K562 (cell line): ENCODE measurements around the gene PHTF2. TPM values are rescaled to one million over a fixed set of nuclear protein-coding genes. Genes with fewer than 3 reads are reported as not detected.

Experiments used
- polyA plus RNA-seq, 8 experiments: library from polyadenylated mRNA; depleted of rRNA in 4 of 8; stranded (reverse) in 5 of 8; unstranded in 3 of 8; fragments of >200 nt; fragmentation: Nextera tagmentation in 2 of 8; fragmentation: Illumina TruSeq in 1 of 8; extraction: Ambion mirVana in 2 of 8; extraction: Trizol in 1 of 8; gene quantifications; 2 replicates each; pipeline versions ENCODE4 v1.2.1 to v1.2.3, GENCODE V29; 2011 to 2014; ENCODE audit warnings: inconsistent platforms in 1 of 8, missing spikeins in 1 of 8
- small RNA-seq: library from RNA; depleted of rRNA; stranded (forward); fragments of <200 nt; gene quantifications from one replicate; pipeline ENCODE3, GENCODE V24; 2014
- total RNA-seq, 7 experiments: library from RNA; depleted of rRNA in 6 of 7; stranded (reverse); fragments of >200 nt in 6 of 7; fragmentation: Illumina TruSeq in 2 of 7; extraction: Trizol in 2 of 7; gene quantifications; 2 replicates each; pipeline versions ENCODE4 v1.2.1 to v1.2.3, GENCODE V29; 2011 to 2021; ENCODE audit warnings: low replicate concordance in 1 of 7

Gene PHTF2
- total and polyA plus RNA-seq, 9 of the 15 experiments (the other 6 are each of a cell fraction or from before 2014, with no cell fraction given), result 17.9 to 43.6 (median 25.4) TPM

Small RNA genes within 50 kb of the gene (small RNA-seq; reads per million reads assigned to genes)
- not detected for gene RF00019

Other genes starting within 250 kb of the PHTF2 start
- gene RSBN1L, start 102.3 kb upstream of the PHTF2 start, total RNA-seq (2014; rRNA removed), result 16.6 and 20.1 TPM in 2 replicates
- 33.2 and 33.8 TPM in 2 replicates for gene RSBN1L, start 102.3 kb upstream of the PHTF2 start, total RNA-seq (2014; rRNA removed; fragmentation: Illumina TruSeq; extraction: Trizol)
- gene RSBN1L, start 102.3 kb upstream of the PHTF2 start, total RNA-seq (2015; rRNA removed; fragmentation: Illumina TruSeq; extraction: Trizol), result 29.1 and 35.2 TPM in 2 replicates
- gene RSBN1L, start 102.3 kb upstream of the PHTF2 start, total RNA-seq (2021), result 19.0 and 22.8 TPM in 2 replicates
- gene RSBN1L, start 102.3 kb upstream of the PHTF2 start, polyA plus RNA-seq (2011; rRNA removed), result 19.5 and 20.1 TPM in 2 replicates
- 28.4 and 33.2 TPM in 2 replicates for gene RSBN1L, start 102.3 kb upstream of the PHTF2 start, polyA plus RNA-seq (2014; fragmentation: Illumina TruSeq; extraction: Trizol)
- 1 to 10 TPM; 6.2 to 8.3 TPM for gene RSBN1L, start 102.3 kb upstream of the PHTF2 start, polyA plus RNA-seq (2014; fragmentation: Nextera tagmentation; extraction: Ambion mirVana)
- gene RSBN1L, start 102.3 kb upstream of the PHTF2 start, polyA plus RNA-seq (2014; rRNA removed), result 13.8 and 16.7 TPM in 2 replicates
- 12.5 TPM in 2 replicates for gene TMEM60, start 339 bp upstream of the PHTF2 start, total RNA-seq (2014; rRNA removed)
- gene TMEM60, start 339 bp upstream of the PHTF2 start, total RNA-seq (2014; rRNA removed; fragmentation: Illumina TruSeq; extraction: Trizol), result 38.4 and 48.7 TPM in 2 replicates
- gene TMEM60, start 339 bp upstream of the PHTF2 start, total RNA-seq (2015; rRNA removed; fragmentation: Illumina TruSeq; extraction: Trizol), result 30.1 and 38.4 TPM in 2 replicates
- gene TMEM60, start 339 bp upstream of the PHTF2 start, total RNA-seq (2021), result 23.6 and 24.3 TPM in 2 replicates
- gene TMEM60, start 339 bp upstream of the PHTF2 start, polyA plus RNA-seq (2011; rRNA removed), result 45.5 and 66.0 TPM in 2 replicates
- gene TMEM60, start 339 bp upstream of the PHTF2 start, polyA plus RNA-seq (2014; fragmentation: Illumina TruSeq; extraction: Trizol), result 28.3 and 31.1 TPM in 2 replicates
- gene TMEM60, start 339 bp upstream of the PHTF2 start, polyA plus RNA-seq (2014; fragmentation: Nextera tagmentation; extraction: Ambion mirVana), result 100 to 1,000 TPM; 136 to 140 TPM
- gene TMEM60, start 339 bp upstream of the PHTF2 start, polyA plus RNA-seq (2014; rRNA removed), result 36.9 and 42.7 TPM in 2 replicates